GM03348 (cell line): Measurements from ENCODE around the gene KCND3.
A peak's percentile ranks its signal among the peaks of the same experiment; 100 is the strongest.

ENCODE experiments used
- DNase-seq: peaks from one replicate; pipeline ENCODE4 v3.0.0; 2012; ENCODE audit warnings: low spot score

KCND3 gene

DNA sequence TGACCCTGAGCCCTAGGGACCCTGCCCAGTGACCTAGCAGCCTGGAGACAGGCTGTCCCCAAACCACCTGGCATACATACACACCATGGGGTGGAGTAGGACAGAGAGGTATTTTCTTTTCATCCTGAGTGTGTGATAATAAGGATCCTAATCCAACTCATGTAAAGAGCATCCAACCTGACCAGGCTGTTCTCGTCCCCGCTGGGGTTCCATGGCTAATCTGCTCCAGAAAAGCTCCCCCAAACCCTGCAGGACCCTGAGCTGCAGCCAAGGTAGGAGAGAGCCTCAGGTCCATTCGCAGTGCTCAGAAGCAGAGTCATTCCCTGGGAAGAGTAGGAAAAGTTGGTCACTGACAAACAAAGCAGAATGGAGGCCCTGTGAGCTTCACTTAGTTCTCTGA lies 31.4 kb downstream of the KCND3 start:
- no peak for DNase-seq

DNA sequence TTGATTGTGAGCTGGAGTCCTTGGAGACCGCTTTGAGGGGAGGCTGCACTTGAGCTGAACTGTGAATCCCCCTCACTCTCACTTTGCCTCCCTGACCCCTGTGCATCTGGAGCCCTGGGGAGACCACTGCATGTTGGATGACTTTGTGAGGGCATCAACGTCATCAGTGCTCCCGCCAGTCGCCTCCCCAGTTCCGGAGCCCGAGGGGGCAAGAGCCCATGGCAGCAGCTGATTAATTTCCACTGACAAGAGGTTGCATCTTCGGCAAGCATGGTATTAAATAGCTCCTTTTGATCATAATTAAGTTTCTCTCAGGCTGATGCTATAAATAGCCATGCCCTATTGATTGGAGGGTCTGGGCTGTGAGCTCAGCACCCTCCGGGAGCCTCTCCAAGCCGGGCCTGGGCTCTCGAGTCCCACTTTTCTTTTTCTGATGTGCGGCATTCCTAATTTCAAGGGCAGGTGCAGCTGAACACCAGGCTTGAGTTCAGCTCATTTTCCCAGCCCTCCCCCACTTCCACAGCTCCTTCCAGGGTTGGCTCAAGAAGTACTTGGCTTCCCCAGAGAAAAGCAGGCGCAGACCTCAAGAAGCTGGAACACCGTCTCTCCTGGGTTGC lies 33.2 kb downstream of the KCND3 start:
- no peak for DNase-seq

DNA sequence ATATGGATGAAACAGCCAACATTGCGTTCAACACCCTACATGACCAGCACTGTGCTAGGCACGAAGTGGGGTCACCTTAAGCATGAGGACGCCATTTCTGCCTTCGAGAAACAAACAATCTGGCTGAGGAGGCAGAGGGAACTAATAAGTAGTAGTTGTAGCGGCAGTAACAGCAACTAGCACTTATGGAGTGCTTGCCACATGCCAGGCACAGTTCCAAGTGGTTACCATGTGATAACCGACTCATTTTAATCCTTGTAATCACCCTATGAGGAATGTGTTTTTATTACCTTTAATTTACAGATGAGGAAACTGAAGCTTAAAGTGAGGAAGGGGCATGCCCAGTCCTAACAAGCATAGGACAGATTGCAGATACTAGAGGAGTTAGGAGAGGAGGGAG lies 33.7 kb downstream of the KCND3 start:
- DNase-seq: peak; percentile 39

DNA sequence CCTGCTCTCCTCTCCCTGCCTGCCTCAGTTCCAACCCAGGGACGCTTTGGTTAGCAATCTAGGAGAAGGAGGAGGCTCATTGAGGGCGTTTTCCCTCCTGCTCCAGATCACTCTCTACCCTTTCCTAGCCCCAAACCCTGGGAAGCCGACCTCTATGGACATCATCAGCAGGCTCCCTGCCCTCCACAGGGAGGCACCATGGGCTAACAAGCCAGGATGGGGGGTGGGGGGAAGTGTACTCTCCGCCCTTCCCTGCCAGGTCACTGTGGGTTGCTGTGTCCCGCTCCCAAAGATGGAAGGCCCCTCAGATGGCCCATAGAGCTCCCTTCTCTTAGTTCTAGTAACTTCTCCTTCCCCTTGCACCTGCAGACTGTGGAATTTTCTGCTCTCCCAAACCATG lies 35.7 kb downstream of the KCND3 start:
- no peak for DNase-seq

DNA sequence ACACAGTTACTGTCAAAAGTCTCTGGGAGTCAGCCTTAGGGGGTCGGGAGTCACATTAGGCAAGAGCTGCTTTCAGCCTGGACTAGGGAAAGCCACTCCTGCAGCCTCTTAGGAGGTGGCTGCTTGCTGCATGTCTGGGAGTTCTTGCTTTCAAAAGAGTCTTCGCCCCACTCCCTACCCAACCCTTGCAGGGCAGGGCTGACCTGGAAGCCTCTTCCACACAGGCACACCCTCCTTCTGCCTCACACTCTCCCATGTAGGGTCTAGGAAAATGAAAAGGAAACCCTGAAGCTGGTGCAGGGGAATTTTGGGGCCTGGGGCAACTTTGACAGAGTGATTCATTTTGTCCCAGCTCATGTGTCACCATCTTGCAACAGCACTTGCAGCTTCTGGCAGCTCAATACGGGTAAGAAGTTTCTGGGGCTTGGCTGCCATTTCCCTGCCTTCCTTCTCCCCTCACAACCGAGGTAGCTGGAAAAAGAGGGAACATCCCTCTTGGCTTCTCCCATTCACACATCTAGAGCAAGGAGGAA lies 37.3 kb downstream of the KCND3 start:
- no peak for DNase-seq

DNA sequence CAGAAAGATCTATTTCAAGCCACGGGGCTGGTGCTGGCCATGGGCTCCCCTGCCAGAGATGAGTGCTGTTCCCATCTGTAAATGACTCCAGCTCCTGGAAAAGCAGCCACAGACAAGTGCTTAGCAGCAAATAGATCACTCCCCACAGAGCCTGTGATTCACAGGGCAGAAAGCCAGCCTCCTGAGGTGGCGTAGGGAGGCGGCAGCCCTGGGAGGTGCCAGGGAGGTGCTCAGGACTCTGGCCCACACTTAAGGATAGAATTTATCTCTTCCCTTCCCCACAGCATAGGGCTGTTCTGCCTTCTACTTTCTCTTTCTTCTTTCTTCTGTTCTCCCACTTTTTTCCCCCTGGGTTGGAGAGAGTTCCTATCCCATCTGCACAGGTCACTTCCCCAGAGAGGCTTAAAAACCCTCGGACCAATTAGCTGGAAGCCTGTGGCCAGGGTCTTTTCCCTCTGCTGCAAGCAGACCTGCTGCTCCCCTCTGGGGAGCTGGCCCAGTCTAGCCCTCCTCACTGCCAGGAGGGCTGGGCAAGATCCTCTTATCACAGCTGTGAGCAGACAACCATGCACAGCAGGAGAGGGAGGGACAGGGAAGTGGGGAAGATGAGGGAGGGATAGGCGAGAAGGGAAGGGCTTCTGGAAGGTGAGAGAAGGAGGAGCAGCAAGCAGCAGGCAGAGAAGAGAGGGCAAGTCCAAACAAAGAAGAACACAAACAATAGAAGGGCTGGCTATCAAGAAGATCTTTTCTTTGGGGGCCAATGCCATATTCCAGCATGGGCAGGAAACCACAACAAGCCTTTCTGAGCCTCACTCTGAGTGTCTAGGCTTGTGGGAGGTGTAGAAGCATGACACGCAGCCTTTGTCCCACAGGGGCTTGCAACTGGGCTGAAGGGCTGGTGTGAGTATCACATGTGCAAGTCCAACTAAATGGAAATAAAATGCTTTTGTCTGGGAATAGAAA lies 41.0 kb downstream of the KCND3 start:
- peak; percentile 59 for DNase-seq

DNA sequence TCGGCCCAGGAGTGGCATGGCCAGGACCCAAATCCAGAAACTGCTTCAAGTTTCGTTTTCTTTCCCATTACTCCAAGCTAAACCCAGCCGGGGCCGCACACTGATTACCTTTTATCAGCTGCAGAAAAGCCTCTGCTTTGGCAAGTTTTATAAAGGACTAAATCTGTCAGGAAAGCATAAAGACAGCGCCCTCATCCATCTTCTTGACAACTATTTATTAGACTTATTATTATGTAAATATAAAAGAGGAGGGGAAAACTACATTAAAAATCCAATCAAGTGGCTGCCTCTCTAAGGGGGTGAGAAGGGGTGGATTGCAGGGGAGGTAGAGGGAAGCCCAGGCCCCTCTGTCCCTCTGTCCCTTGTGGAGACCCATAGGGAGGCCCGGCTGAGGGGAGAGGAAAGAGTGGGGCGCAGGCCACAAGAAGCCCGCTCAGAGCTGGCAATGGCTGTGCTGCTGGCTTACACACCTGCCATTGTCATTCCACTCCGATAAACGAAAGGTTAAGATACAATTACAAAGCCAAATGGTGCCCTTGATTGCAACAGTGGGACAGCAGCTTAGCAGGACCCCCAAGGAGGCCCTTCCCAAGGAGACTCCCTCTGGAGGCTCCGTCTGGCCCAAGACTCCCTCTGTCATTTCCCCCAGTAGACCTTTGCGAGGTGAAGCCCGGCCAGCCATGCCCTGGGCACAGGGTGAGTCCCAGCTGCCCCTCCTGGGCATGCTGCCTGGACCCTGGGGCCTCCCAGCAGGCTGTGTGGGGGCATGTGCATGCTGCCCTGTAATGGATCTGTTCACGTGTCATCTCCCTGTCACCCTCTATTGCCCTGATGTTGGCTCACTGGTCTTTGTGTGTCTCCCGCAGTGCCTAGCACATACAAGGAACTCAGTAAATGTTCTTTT lies 45.4 kb downstream of the KCND3 start:
- no peak for DNase-seq

DNA sequence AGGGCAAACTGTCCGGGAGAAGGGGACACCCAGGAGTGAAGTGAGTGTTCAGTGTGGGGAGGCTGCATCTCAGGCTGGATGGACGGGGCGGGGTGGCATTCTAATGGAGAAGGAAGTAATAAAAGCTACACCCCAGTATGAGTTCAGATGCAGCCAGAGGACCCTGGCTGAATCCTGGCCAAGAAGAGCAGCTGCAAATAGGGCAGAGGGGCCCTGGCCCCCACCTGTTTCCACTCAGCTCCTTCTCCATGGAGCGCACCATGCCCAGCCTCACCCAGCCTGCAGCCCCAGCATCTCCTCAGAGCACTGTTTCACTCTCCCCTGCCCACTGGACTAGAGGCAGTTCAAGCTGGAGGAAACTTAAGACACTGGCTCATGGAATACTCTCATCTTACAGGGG lies 46.4 kb downstream of the KCND3 start:
- DNase-seq: no peak

DNA sequence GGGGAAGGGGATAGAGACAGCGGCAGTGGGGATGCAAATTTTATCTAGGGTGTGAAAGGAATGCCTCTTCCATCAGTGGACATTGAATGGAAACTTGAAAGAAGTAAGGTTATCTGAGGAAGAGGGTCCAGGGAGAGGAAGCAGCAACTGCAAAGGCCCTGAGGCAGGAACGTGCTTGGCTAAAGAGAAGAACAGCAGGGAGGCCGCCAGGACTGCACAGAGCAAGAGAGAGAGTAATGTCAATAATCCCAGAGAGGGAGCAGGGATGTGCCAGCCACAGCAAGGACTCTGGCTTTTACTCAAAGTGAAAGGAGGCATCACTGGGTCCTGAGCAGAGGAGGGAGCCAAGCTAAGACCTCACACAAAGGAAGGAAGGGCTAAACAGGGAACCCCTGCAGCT lies 50.9 kb downstream of the KCND3 start:
- DNase-seq: no peak

DNA sequence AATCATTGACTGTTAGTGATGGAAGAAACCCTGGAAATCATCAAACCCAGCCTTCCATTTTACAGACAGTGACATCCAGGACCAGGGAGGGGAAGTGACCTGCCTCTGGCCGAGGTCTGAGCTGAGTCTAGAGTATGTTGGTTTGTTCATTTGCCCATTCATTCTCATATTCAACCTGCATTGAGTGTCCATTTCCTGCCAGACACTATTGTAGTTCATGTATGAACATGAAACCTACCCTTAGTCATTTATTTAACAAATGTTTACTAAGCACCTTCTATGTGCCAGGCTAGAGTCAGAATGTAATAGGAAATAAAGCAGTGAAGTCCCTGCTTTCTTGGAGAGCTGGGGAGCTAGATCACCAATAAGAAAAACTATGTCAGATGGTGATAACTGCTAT lies 51.3 kb downstream of the KCND3 start:
- no peak for DNase-seq

DNA sequence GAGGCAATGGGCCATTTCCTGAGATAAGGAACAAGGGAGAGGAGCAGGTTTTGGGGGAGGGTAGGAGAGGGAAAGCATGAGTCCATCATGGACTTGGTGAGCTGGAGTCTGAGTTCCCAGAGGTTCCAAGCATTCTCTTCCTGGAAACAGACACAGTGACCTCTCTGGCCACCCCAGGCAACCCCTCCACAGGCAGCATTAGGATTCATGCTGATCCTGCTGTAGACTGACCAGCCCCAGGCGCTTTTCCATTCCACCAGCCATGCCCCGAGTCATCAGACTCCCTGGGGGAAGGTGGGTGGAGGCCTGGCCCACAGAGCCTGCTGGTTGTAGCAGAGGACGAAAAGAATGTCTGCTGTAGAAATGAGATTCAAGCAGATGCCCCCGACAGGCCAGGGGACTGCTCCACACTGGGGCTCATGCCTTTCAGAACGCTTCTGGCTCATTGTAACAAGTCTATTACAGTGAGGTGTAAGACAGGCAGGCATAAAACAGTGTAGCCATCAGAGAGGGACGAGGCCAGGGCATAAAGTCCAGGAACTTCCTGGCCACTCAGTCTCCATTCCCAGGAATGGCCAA lies 52.2 kb downstream of the KCND3 start:
- no peak for DNase-seq

DNA sequence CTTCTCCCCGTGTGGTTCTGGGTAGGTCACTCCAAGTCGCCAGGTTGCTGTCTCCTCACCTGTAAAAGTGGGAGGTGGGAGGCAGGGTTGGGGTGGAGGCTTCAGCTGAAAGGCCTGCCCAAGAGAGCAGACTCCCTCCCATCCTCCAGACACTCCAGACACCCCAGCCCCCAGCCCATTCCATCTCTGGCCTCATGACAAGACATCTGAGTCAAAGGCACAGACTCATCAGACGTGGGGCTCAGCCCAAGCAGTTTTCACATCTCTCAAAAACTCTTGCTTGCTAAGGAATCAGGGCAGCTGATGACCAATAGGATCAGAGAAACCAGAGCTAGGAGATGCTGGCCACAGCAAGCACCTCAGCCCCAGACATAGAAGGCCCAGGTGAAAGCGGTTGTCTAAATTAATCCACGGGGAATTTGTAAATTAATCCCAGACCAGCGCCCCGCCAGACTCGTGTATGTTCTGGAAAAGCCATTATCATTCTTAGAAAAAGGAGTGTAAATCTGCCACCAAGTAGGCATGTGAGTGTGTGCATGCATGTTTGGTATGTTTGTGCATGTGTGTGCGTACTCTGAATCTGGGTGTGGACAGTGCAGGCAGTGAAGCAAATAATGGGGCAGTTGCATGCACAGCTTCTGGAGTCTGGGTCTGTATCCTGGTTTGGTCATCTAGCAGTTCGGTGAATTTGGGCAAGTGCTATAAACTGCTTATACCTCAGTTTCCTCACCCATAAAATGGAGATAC lies 55.2 kb downstream of the KCND3 start:
- DNase-seq: no peak

DNA sequence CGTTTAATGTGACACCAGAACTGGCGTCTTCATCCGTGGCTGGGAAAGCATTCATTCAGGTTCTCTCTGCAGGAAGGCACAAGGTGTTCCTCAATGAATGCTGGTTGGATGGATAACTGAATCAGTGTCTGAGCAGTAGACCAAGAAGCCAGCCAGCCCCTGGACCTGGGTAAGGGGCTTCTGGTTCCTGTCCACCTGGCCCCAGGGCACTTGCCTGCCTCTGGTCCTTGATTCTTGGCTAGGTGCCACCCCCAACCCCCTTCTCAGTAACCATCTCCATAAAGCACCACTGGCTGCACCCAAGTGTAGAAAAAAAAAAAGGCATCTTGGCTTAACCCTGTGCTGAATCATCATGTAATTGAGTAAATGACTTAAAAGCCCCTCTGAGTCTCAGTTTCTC lies 59.1 kb downstream of the KCND3 start:
- DNase-seq: no peak

DNA sequence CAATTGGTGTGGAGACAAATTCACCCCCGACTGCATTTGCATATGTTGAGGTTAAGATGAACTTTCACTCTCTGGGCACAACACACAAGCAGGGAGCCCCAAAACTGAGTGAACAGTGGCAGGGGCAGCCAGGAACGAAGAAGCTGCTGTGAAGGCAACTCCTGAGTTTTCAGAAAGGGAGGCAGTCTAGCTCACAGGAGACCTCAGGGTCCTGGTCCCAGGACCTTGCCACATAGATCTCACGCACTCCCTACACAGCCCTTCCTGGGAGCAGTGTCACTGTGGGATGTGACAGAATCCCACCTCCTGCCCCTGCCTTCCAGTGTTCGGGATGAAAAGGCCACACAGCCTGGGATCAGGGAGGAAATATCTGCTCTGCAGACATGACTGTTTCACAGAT lies 60.9 kb downstream of the KCND3 start:
- no peak for DNase-seq

DNA sequence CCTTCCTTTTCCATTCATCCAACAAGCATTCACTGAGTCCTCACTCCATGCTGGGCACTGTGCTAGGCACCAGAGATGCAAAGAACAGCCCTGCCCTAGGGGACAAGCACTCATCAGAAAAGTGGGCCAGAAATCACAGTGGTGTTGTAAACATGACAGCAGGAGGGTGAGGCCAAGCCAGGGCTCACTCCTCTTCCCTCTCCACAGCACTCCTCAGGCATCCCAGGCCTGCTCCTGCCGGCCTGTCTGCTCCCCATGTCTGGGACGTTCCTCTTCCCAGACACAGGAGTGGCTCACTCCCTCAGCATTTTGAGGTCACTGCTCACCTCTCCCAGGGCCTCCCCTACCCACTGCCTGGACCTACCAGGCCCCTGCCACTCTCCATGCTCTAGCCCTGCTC lies 61.8 kb downstream of the KCND3 start:
- DNase-seq: no peak

DNA sequence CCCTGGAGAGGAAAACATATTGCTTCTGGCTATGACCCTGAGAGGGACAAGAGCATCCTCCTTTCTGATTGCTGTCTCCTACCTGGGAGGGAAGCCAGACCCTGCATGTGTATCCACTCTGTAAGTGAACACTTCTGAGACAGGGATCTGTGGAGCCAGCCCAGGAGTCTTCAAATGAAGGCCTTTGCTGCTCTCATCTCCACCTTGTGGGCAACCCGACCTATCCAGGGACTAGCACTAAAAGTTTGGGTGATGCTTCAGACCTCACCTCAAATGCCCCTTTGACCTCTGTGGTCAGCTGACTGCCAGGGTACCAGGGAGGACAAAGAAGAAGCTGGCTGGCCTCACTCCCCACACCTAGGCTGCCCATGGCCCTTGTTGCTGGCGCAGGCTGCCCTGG lies 64.7 kb downstream of the KCND3 start:
- DNase-seq: no peak

DNA sequence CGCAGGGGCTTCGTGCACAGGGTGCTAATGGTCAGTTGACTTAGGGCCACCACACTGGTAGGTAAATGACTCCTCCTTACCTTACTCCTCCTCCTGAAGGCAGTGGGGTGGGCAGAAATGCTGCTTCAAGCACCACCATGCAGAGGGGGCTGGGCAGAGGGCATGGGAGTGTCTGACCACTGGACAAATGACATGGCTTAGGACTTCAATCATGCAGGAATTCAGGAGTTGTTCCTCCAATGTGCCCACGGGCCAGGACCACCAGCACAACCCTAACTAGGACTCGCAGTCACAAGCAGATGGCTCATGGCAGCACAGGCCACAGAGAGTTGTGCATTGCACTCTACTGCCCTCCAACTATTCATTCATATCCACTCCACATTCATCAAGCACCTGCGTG lies 65.7 kb downstream of the KCND3 start:
- no peak for DNase-seq

DNA sequence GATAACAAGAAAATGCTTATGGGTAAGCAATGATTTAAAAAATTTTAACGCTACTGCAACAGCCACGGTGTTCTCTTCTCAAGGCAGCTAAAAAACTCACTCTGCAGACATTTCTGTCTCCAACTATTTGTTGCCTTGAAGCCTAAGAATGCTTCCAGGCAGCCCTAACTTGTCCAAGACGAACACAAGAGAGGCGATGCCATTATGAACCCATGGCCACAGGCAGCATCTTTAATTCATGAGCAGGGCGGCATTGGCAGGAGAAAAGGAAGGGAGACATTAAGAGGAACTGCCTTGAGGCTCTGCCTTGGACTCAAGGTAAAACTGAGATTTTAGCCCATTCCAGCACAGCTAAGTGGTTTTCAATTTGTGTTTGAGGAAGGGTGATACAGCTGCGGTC lies 67.5 kb downstream of the KCND3 start:
- DNase-seq: no peak

DNA sequence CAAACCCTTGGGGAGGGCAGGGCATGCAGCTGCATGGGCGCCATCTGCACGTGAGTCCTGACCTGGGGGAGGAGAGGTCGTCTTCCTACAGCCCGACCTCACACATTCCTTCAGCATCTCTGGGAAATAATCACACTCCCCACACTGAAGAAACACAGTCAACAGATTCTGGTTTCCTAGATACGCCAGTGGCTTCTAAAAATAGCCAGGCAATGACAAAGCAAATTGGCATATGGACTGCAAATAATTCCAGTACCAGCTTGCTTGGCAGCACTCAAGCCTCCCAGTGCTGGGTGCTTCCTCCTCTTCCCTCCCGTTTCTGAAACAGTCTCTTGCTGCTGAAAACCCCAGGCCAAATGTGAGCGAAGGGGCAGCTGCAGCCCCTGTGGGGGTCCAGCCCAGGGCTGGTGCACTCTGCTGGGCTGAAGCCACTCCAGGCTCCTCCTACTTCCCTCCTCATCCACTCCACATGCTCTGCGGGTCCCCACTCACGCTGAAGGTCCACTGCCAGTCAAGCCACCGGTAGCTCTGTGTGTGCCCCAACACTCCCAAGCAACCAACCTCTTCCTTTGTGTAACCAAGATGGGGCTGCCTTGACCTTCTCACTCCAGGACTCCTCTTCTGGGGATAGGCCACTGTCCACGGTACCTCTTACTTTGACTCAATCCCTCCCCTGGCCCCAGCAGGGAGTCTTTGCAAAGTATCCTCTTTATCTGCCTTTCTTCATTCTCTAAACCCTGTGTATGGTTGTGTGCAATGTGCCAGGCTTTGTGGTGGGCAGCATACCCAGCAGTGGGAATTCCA lies 69.0 kb downstream of the KCND3 start:
- DNase-seq: peak; percentile 35

DNA sequence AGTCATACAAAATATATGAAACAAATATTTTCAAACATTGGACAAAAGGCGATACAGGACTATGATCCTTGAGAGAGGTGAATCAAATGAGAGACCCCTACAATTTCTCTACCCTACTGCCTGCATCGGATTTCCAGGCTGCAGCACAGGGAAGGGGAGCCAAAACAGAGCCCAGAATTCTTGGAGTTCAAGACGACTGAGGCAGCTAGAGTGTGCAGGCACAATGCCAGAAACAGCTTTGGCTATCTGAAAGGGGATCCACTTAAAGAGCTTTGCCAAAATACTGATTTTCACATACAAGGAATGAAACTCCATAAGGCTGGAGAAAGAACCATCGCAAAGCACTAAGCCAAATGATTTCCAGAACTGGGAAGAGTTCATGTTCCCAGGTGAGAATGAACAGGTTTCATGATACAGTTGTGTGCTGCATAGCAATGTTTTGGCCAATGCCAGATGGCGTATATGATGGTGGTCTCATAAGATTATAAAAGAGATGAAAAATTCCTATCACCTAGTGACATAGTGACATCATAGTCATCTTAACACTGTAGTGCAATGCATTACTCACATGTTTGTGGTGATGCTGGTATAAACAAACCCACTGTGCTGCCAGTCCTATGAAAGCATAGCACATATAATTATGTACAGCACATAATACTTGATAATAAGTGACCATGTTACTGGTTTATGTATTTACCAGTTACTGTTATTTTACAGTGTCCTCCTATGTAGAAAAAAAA lies 77.5 kb downstream of the KCND3 start:
- no peak for DNase-seq
